Right ventricle myocardium inferior (tissue), 1 donor: ENCODE data around the gene HSPA12B. TPM values are rescaled to one million over a fixed set of nuclear protein-coding genes. Genes with fewer than 3 reads are reported as not detected.

Experiments used
- ATAC-seq: fragments of 200-7000 bp; cut with Tn5 transposase; one replicate; pipeline ENCODE4 v1.9.1; 2020; ENCODE audit warnings: mild to moderate bottlenecking, moderate library complexity
- DNase-seq: peaks from one replicate; pipeline ENCODE4 v3.0.0; 2021; ENCODE audit errors: missing footprints
- intact Hi-C: fragments of 100-400 bp; cut with DNase I; formaldehyde crosslinking; loops from one replicate; pipeline ENCODE4 v1.11.0; 2022
- total RNA-seq: library from RNA; stranded (reverse); fragmentation: NEBNext Ultra II Directional; extraction: Animal tissue kit (Norgen Biotek cat#: 25700); gene quantifications from one replicate; pipeline ENCODE4 v1.2.1, GENCODE V29; 2021
- donor health status: DM: no; HTN: yes; CAD: no; lungs with severe emphysema.

HSPA12B gene
- total RNA-seq, 1 donor from 2014 or later: 17.5 TPM

DNA sequence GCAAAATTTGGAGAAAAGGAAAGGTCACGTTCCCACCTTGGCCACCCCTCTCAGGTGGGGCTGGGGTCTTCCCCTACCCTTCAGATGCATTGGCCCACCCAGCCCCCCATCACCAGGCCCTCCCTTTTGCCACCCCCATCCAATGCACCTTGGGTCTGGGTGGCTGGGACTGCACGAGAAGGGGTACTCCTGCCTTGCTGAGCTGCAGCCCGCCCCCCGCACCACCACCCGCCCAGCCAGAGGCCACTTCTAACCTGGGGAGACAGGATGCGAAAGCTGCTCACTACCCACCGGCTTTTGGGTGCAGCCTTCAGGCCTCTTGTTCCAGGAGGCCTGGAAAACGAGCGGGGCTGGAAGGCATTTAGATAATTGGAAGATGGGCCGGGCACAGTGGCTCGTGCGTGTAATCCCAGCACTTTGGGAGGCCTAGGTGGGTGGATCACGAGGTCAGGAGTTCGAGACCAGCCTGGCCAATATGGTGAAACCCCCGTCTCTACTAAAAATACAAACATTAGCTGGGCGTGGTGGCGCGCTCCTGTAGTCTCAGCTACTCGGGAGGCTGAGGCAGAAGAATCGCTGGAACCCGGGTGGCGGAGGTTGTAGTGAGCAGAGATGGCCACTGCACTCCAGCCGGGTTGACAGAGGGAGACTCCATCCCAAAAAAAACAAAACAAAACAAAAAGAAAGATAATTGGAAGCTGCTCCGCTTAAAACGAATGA lies 62.4 kb downstream of the HSPA12B start:
- no peak for ATAC-seq
- peak; percentile 56 for DNase-seq
- intact Hi-C loops: loop anchor here (2.0 kb wide), 2 partner anchors 16 to 24 kb away; no protein-coding TSS in a partner anchor

DNA sequence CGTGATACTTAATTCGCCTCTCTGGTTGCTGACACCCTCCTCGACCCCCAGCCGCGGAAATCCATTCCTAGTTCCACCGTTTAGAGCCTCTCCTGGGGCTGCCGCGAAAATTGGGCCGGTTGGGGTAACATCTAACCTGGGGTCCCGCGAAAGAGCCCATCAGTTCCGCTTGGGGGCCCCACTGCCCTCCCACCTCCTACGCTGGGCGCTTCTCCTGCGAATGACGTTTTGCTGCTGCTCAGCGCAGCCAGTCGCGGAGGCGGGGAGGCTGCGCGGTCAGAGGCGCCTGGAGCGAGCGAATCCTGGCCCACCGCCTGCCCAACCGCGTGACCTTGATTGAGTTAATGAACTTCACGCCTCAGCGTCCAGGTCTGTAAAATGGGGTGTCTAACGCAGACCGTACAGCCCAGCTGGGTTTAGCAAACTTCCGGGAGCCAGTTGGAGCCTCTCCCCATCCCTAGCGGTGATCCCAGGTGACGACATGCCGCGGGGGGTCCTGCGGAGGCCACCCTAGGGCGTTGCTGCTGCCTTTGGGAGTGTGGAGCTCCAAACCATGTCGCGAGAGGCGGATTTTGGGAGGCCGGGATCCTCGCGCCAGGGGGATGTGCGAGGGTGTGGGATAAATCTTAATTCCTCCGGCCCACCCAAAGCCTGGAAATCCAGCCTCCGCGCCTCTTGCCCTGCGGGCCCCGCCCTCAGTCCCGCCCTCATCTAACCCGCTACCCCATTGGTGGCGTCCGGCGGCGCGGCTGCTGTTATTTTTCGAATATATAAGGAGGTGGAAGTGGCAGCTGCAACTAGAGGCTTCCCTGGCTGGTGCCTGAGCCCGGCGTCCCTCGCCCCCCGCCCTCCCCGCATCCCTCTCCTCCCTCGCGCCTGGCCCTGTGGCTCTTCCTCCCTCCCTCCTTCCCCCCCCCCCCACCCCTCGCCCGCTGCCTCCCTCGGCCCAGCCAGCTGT lies 63.3 kb downstream of the HSPA12B start, which contains the start of gene CDC25B:
Gene CDC25B, plus strand, starts transcription at position 800 of the 958 bp plus-strand sequence. CDS start 222 bp downstream, outside the sequence.
- peak; percentile 95 for ATAC-seq
- intact Hi-C loops: loop anchor here (2.0 kb wide), 2 partner anchors 15 to 23 kb away; no protein-coding TSS in a partner anchor
- DNase-seq: peak; percentile 97

- intact Hi-C loops: no loop called here
Observed at GRCh38 chr20:3796477-3797225, 64.2 kb downstream of the HSPA12B start.

GRCh38 chr20:3797226-3797545 lies 64.7 kb downstream of the HSPA12B start:
- intact Hi-C loops: no loop called here
- ATAC-seq (no peak), DNase-seq (peak; percentile 22)

More at GRCh38 chr20:3796477-3797225, 64.2 kb downstream of the HSPA12B start:
- ATAC-seq (no peak), DNase-seq (peak; percentile 69)

GRCh38 chr20:3797592-3798372 lies 65.3 kb downstream of the HSPA12B start:
- DNase-seq: peak; percentile 52
- no peak for ATAC-seq
- intact Hi-C loops: no loop called here

DNA sequence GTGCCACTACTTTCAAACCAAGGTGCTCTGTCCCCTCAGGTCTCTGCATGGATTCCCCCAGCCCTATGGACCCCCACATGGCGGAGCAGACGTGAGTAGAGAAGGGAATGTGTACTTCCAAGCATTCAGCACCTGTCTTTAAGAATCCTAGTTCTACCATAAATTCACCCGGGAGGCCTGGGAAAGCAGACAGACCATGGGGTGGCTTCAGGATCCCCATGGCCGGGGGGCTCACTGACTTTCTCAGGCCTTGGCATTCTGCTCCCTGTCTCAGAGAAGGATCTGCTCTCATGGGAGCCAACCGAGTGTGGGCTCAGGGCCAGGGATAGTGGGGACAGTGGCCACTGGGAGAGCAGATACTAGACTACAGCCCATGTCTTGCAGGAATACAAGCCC lies 65.9 kb downstream of the HSPA12B start:
- ATAC-seq (no peak), DNase-seq (peak; percentile 52)
- intact Hi-C loops: no loop called here

DNA sequence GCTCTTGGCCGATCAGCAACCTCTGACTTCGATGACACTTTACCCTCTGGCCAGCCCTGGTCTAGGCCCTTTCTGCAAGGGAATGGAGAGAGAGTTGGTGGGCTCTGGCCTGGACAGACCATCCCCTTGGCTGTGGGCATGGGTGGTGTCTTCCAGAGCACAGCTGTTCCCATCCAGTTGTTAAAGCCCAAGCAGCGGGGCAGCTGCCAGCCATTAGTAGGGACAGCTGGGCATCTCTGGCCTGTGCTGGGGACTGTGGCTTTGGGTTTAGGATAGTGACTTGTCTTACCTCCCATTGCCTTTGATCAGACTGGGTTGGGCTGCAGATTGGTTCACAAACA lies 66.4 kb downstream of the HSPA12B start:
- intact Hi-C loops: no loop called here
- no peak for ATAC-seq
- peak; percentile 21 for DNase-seq

- ATAC-seq: no peak
- intact Hi-C loops: no loop called here
- peak; percentile 40 for DNase-seq
Observed at GRCh38 chr20:3800256-3800877, 67.9 kb downstream of the HSPA12B start.

GRCh38 chr20:3800878-3801260 lies 68.4 kb downstream of the HSPA12B start:
- peak; percentile 67 for DNase-seq
- no peak for ATAC-seq
- intact Hi-C loops: no loop called here

- no peak for DNase-seq
Observed at GRCh38 chr20:3801299-3801698, 68.8 kb downstream of the HSPA12B start.

DNA sequence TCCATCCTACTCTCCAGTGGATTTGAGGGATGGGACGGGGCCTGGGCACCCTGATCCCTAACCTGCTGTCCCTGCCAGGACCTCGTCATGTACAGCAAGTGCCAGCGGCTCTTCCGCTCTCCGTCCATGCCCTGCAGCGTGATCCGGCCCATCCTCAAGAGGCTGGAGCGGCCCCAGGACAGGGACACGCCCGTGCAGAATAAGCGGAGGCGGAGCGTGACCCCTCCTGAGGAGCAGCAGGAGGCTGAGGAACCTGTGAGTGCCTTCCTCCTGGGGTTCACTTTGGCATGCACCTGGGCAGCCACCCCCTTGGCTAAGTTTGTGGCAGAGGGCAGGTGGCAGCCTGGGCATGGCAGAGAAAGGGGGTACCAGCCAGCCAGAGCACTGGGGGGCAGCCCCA lies 69.4 kb downstream of the HSPA12B start:
- intact Hi-C loops: no loop called here
- DNase-seq (peak; percentile 65), ATAC-seq (no peak)

More at GRCh38 chr20:3801299-3801698, 68.8 kb downstream of the HSPA12B start:
- intact Hi-C loops: no loop called here
- no peak for ATAC-seq

Other genes with a start within 250 kb of the HSPA12B start
- gene GFRA4, start 69.3 kb upstream of the HSPA12B start, total RNA-seq: not detected
- gene ADAM33, start 50.7 kb upstream of the HSPA12B start, total RNA-seq: 13.4 TPM
- gene SIGLEC1, start 20.1 kb upstream of the HSPA12B start, total RNA-seq: 9.5 TPM
- gene ADISSP, start 35.1 kb downstream of the HSPA12B start, total RNA-seq: 14.6 TPM
- 0.14 TPM for gene SPEF1, start 48.8 kb downstream of the HSPA12B start, total RNA-seq
- 68.2 TPM for gene CENPB, start 54.1 kb downstream of the HSPA12B start, total RNA-seq
- 10.1 TPM for gene CDC25B, start 63.6 kb downstream of the HSPA12B start, total RNA-seq
- gene AP5S1, start 87.9 kb downstream of the HSPA12B start, total RNA-seq: 9.8 TPM
- gene MAVS, start 114.1 kb downstream of the HSPA12B start, total RNA-seq: 35.0 TPM
- 16.6 TPM for gene PANK2, start 156.7 kb downstream of the HSPA12B start, total RNA-seq